HCT116 (cell line): ENCODE measurements around the gene VEZF1. TPM values are rescaled to one million over a fixed set of nuclear protein-coding genes. Genes with fewer than 3 reads are reported as not detected.

Experiments
- ATAC-seq: fragments of 200-7000 bp; cut with Tn5 transposase; 2 replicates; pipeline ENCODE4 v1.9.1; 2020; ENCODE audit warnings: mild to moderate bottlenecking, moderate library complexity
- BruUV-seq: library from RNA; stranded (reverse); fragments of 400-500 nt; replicated peaks from 2 replicates; lab custom pipeline; 2021; lab: Mats Ljungman, UMichigan
- CTCF ChIA-PET: fragments of 300-600 bp; sonication (Branson Sonifier 250); formaldehyde crosslinking; loops from one replicate; lab custom pipeline; 2021; ENCODE audit warnings: antibody characterized with exemption; lab: Charles Lee
- POLR2A ChIA-PET: fragments of 300-600, 350-600 bp; sonication (Branson Sonifier 250); formaldehyde crosslinking; loops from one replicate; lab custom pipeline; 2021; ENCODE audit warnings: antibody characterized with exemption; lab: Charles Lee
- RAD21 ChIA-PET, 2 experiments: fragments of 300-600 bp; sonication (Branson Sonifier 250); formaldehyde crosslinking; loops; one replicate each; lab custom pipeline; 2023; ENCODE audit warnings: low total read pairs in 2 of 2; ENCODE audit not compliant: uncharacterized antibody in 2 of 2, unreplicated experiment in 2 of 2, low non-redundant PET in 1 of 2; lab: Charles Lee
- DNase-seq: peaks from one replicate; pipeline ENCODE4 v3.0.0-alpha.2; 2010; ENCODE audit warnings: low read depth, low spot score
- H2AFZ ChIP-seq: fragments of 200-600 bp; shearing (Covaris generic), sonication (generic); 2 replicates; pipeline ENCODE4 v1.6.1; 2017; ENCODE audit warnings: low read depth, mixed run types, mixed read lengths, antibody characterized with exemption, low read length; ENCODE audit not compliant: poor library complexity, severe bottlenecking
- H3K27ac ChIP-seq: 2 replicates; pipeline ENCODE4 v1.5.1; 2012; ENCODE audit warnings: low read depth, low read length
- H3K27me3 ChIP-seq: fragments of 200-600 bp; sonication (generic); 2 replicates; pipeline ENCODE4 v1.6.1; 2016; ENCODE audit warnings: mixed run types, low read length, mixed read lengths; ENCODE audit not compliant: insufficient read depth
- H3K36me3 ChIP-seq, 2 experiments: fragments of 200-500 bp in 1 of 2; fragments of 200-600 bp in 1 of 2; sonication (Bioruptor generic) in 1 of 2; sonication (generic) in 1 of 2; 2 replicates each; pipeline versions ENCODE4 v1.5.1 to v1.6.1; 2014 to 2016; ENCODE audit warnings: low read length in 2 of 2, inconsistent platforms in 1 of 2, mixed read lengths in 1 of 2, mixed run types in 1 of 2; ENCODE audit not compliant: insufficient read depth in 2 of 2, control insufficient read depth in 1 of 2
- H3K4me1 ChIP-seq, 2 experiments: fragments of 200-600 bp in 1 of 2; sonication (generic) in 1 of 2; 2 replicates each; pipeline versions ENCODE4 v1.5.1 to v1.6.1; 2012 to 2017; ENCODE audit warnings: low read length in 2 of 2, inconsistent platforms in 1 of 2, mild to moderate bottlenecking in 1 of 2, mixed read lengths in 1 of 2, mixed run types in 1 of 2, moderate library complexity in 1 of 2; ENCODE audit not compliant: insufficient read depth in 2 of 2, control insufficient read depth in 1 of 2
- H3K4me2 ChIP-seq: fragments of 200-600 bp; sonication (generic); 2 replicates; pipeline ENCODE4 v1.6.1; 2017; ENCODE audit warnings: mixed run types, low read length, mixed read lengths
- H3K4me3 ChIP-seq, 2 experiments: fragments of 200-600 bp in 1 of 2; sonication (generic) in 1 of 2; replicated peaks in 1 of 2; 2 replicates each; pipeline ENCODE4 v1.5.1; 2011 to 2016; ENCODE audit warnings: low read length in 2 of 2, control low read depth in 1 of 2, low read depth in 1 of 2, mild to moderate bottlenecking in 1 of 2, mixed read lengths in 1 of 2, mixed run types in 1 of 2
- H3K79me2 ChIP-seq: fragments of 200-600 bp; sonication (generic); 2 replicates; pipeline ENCODE4 v1.6.1; 2017; ENCODE audit warnings: mild to moderate bottlenecking, mixed run types, low read length, moderate library complexity, mixed read lengths; ENCODE audit not compliant: insufficient read depth
- H3K9ac ChIP-seq: fragments of 200-600 bp; sonication (generic); 2 replicates; pipeline ENCODE4 v1.6.1; 2016; ENCODE audit warnings: low read length, mixed read lengths
- H3K9me2 ChIP-seq: fragments of 200-600 bp; sonication (generic), shearing (Covaris generic); 2 replicates; pipeline ENCODE4 v1.6.1; 2017; ENCODE audit warnings: mixed run types, mild to moderate bottlenecking, moderate library complexity; ENCODE audit not compliant: insufficient read depth
- H3K9me3 ChIP-seq, 2 experiments: fragments of 200-500 bp in 1 of 2; fragments of 200-600 bp in 1 of 2; sonication (Bioruptor generic) in 1 of 2; sonication (generic) in 1 of 2; 2 replicates each; pipeline ENCODE4 v1.6.1; 2014 to 2017; ENCODE audit warnings: low read length in 2 of 2, mixed read lengths in 2 of 2, inconsistent platforms in 1 of 2, low read depth in 1 of 2, mild to moderate bottlenecking in 1 of 2, mixed run types in 1 of 2, moderate library complexity in 1 of 2; ENCODE audit not compliant: control insufficient read depth in 1 of 2, insufficient read depth in 1 of 2
- H4K20me1 ChIP-seq: fragments of 200-600 bp; sonication (generic), shearing (Covaris generic); 2 replicates; pipeline ENCODE4 v1.6.1; 2017; ENCODE audit warnings: mixed run types, mild to moderate bottlenecking, moderate library complexity; ENCODE audit not compliant: insufficient read depth
- CBX3 ChIP-seq: IDR thresholded peaks from 2 replicates; pipeline ENCODE4 v1.6.1; 2012; ENCODE audit warnings: low read depth
- CEBPB ChIP-seq: IDR thresholded peaks from 2 replicates; pipeline ENCODE4 v1.6.1; 2012; ENCODE audit warnings: low read depth
- ELF1 ChIP-seq: IDR thresholded peaks from 2 replicates; pipeline ENCODE4 v1.6.1; 2012; ENCODE audit warnings: low read depth, borderline replicate concordance
- EZH2 ChIP-seq: fragments of 200-600 bp; sonication (generic); IDR thresholded peaks from 2 replicates; pipeline ENCODE4 v1.6.1; 2017; ENCODE audit warnings: antibody characterized with exemption, mixed run types
- POLR2A ChIP-seq: IDR thresholded peaks from 2 replicates; pipeline ENCODE4 v1.7.0; 2011; ENCODE audit warnings: borderline replicate concordance; ENCODE audit not compliant: insufficient read depth, insufficient read length; ENCODE audit errors: extremely low read depth
- POLR2AphosphoS5 ChIP-seq: IDR thresholded peaks from 2 replicates; pipeline ENCODE4 v1.6.1; 2011; ENCODE audit warnings: mild to moderate bottlenecking, low read depth, low read length, moderate library complexity
- SIN3A ChIP-seq: IDR thresholded peaks from 2 replicates; pipeline ENCODE4 v1.6.1; 2012; ENCODE audit warnings: low read depth
- SP1 ChIP-seq: IDR thresholded peaks from 2 replicates; pipeline ENCODE4 v1.6.1; 2012; ENCODE audit warnings: low read depth
- TCF7L2 ChIP-seq: IDR thresholded peaks from 2 replicates; pipeline ENCODE4 v1.7.0; 2011; ENCODE audit warnings: borderline replicate concordance, inconsistent platforms; ENCODE audit not compliant: insufficient read depth, insufficient read length; ENCODE audit errors: extremely low read depth
- YY1 ChIP-seq: IDR thresholded peaks from 2 replicates; pipeline ENCODE4 v1.6.1; 2011; ENCODE audit warnings: low read length, low read depth, moderate library complexity, mild to moderate bottlenecking; ENCODE audit not compliant: insufficient replicate concordance; ENCODE audit errors: extremely low read depth
- ZBTB33 ChIP-seq: IDR thresholded peaks from 2 replicates; pipeline ENCODE4 v1.6.1; 2011; ENCODE audit warnings: mild to moderate bottlenecking, low read length, moderate library complexity; ENCODE audit not compliant: insufficient replicate concordance; ENCODE audit errors: extremely low read depth
- intact Hi-C: fragments of 100-400 bp; cut with micrococcal nuclease; formaldehyde crosslinking; loops from 2 replicates; pipeline ENCODE4 v1.10.0; 2022
- total RNA-seq: library from RNA; stranded (reverse); gene quantifications from one replicate; pipeline ENCODE4 v1.2.1, GENCODE V29; 2021; ENCODE audit not compliant: unreplicated experiment
- TF ChIP-seq, protein P1 (sequence below): IDR thresholded peaks from 2 replicates; pipeline ENCODE4 v1.6.1; 2012; ENCODE audit warnings: low read depth
- TF ChIP-seq, protein P2 (sequence below): IDR thresholded peaks from 2 replicates; pipeline ENCODE4 v1.6.1; 2012

The VEZF1 gene
- total RNA-seq, 1 experiment from 2014 or later, result 70.2 TPM

GRCh38 chr17:57939797-57940196, 48.3 kb downstream of the VEZF1 start:
- TF ChIP-seq POLR2AphosphoS5 (no peak), TCF7L2 (no peak), CBX3 (no peak), SIN3A (no peak), YY1 (no peak), SP1 (no peak), ZBTB33 (no peak), ELF1 (no peak), CEBPB (no peak), POLR2A (no peak), EZH2 (no peak)
- TF ChIP-seq, protein P1, sequence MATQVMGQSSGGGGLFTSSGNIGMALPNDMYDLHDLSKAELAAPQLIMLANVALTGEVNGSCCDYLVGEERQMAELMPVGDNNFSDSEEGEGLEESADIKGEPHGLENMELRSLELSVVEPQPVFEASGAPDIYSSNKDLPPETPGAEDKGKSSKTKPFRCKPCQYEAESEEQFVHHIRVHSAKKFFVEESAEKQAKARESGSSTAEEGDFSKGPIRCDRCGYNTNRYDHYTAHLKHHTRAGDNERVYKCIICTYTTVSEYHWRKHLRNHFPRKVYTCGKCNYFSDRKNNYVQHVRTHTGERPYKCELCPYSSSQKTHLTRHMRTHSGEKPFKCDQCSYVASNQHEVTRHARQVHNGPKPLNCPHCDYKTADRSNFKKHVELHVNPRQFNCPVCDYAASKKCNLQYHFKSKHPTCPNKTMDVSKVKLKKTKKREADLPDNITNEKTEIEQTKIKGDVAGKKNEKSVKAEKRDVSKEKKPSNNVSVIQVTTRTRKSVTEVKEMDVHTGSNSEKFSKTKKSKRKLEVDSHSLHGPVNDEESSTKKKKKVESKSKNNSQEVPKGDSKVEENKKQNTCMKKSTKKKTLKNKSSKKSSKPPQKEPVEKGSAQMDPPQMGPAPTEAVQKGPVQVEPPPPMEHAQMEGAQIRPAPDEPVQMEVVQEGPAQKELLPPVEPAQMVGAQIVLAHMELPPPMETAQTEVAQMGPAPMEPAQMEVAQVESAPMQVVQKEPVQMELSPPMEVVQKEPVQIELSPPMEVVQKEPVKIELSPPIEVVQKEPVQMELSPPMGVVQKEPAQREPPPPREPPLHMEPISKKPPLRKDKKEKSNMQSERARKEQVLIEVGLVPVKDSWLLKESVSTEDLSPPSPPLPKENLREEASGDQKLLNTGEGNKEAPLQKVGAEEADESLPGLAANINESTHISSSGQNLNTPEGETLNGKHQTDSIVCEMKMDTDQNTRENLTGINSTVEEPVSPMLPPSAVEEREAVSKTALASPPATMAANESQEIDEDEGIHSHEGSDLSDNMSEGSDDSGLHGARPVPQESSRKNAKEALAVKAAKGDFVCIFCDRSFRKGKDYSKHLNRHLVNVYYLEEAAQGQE, result no peak
- TF ChIP-seq, protein P2, sequence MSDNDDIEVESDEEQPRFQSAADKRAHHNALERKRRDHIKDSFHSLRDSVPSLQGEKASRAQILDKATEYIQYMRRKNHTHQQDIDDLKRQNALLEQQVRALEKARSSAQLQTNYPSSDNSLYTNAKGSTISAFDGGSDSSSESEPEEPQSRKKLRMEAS, result no peak
- TF ChIP-seq, all 23 proteins: peak for 0
- Histone ChIP-seq H3K9ac (no peak overlapping the region), H3K36me3 (no peaks in the 10 kb centered on the region), H3K9me2 (no peaks in the 10 kb centered on the region), H3K27me3 (no peaks in the 10 kb centered on the region), H3K79me2 (peaks cover 90% of the 10 kb centered on the region), H3K4me3 (no peak overlapping the region), H4K20me1 (no peaks in the 10 kb centered on the region), H3K9me3 (no peaks in the 10 kb centered on the region), H3K4me2 (peak overlapping the region; percentile 71), H2AFZ (no peak overlapping the region), H3K4me1 (peaks cover 79 to 96% of the 10 kb centered on the region in 2 experiments), H3K27ac (peak overlapping the region; percentile 23)
- ChIA-PET POLR2A (interaction anchor here (1.7 to 2.1 kb wide), 2 partner anchors 8 to 11 kb away, joined by 6 to 10 read pairs; no protein-coding TSS in a partner anchor), CTCF (interaction anchor here (1.6 to 2.4 kb wide), 3 partner anchors 14 to 61 kb away, joined by 5 to 10 read pairs (median 6); partner anchors contain the start of gene CUEDC1), RAD21 (interaction anchor here in 1 of 2 experiments (0.5 to 1.3 kb wide), 3 partner anchors 9 to 65 kb away, joined by 3 to 5 read pairs (median 4); no protein-coding TSS in a partner anchor)
- DNase-seq, result no peak
- ATAC-seq, result no peak
- BruUV-seq, result no TSS peak
- intact Hi-C loops, result no loop called here
